Gastrocnemius medialis (tissue), 4 donors: ENCODE data around the gene CFAP46.
"Not testable (repeated sequence)": the region's sequence is repeated elsewhere in the genome, so short reads cannot be mapped to it uniquely, and the experiment has no call there.

ENCODE experiments used
- CTCF ChIP-seq, 5 experiments: fragments of 450-650 bp in 3 of 5; fragments of 200-600 bp in 2 of 5; sonication (generic) in 2 of 5; IDR thresholded peaks in 4 of 5; conservative IDR thresholded peaks in 1 of 5; 1 replicate in 4 of 5; 2 replicates in 1 of 5; pipeline ENCODE4 v1.5.1; 2016 to 2019; ENCODE audit warnings: antibody characterized with exemption in 5 of 5, mild to moderate bottlenecking in 3 of 5, moderate library complexity in 3 of 5
- POLR2A ChIP-seq, 2 donors: fragments of 450-650 bp; IDR thresholded peaks; one replicate each; pipeline ENCODE4 v1.6.1; 2017; ENCODE audit warnings: antibody characterized with exemption in 2 of 2, mild to moderate bottlenecking in 2 of 2, moderate library complexity in 2 of 2

GRCh38 chr10:132792099-132792498 is 150.3 kb downstream of the CFAP46 start:
- not testable (repeated sequence) for TF ChIP-seq CTCF (IDR thresholded peaks at IDR 0.05 in 4 of 5, conservative IDR thresholded peaks at IDR 0.05 in 1 of 5); POLR2A (IDR thresholded peaks at IDR 0.05)
